ENCODE results near the gene LONRF2.

DNA sequence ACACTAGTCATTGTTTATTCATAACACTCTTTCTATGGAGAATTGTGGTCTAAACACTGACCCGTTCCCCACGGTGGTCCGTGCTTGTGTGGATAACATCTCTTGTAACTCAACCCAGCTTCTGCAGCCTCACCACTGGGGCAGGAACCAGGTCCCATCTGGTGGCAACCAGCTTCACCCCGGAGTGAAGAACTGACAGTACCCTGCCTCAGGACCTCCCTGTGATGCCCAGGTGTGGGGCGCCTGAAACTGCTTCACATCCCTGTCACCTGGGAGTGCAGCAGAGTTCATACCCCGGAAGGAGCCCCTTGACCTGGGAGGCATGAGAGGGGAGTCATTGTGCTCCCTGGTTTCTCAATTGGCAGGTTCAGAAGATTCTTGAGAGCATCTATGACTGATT is 81.1 kb downstream of the LONRF2 start:
- TF ChIP-seq, protein P1, sequence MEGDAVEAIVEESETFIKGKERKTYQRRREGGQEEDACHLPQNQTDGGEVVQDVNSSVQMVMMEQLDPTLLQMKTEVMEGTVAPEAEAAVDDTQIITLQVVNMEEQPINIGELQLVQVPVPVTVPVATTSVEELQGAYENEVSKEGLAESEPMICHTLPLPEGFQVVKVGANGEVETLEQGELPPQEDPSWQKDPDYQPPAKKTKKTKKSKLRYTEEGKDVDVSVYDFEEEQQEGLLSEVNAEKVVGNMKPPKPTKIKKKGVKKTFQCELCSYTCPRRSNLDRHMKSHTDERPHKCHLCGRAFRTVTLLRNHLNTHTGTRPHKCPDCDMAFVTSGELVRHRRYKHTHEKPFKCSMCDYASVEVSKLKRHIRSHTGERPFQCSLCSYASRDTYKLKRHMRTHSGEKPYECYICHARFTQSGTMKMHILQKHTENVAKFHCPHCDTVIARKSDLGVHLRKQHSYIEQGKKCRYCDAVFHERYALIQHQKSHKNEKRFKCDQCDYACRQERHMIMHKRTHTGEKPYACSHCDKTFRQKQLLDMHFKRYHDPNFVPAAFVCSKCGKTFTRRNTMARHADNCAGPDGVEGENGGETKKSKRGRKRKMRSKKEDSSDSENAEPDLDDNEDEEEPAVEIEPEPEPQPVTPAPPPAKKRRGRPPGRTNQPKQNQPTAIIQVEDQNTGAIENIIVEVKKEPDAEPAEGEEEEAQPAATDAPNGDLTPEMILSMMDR (optimal IDR thresholded peaks at IDR 0.05 in 1 of 3, IDR thresholded peaks at IDR 0.05 in 1 of 3, conservative IDR thresholded peaks at IDR 0.05 in 1 of 3; ENCODE audit: extremely low read depth in 1 of 3, insufficient read depth in 2 of 3, low read length in 3 of 3): no peak
- TF ChIP-seq EZH2 (IDR thresholded peaks at IDR 0.05; ENCODE audit: low read length): no peak

All from keratinocyte (primary cell).